Measurements from ENCODE around the gene TWNK.

TWNK gene

GRCh38 chr10:101005869-101006567, 18.7 kb downstream of the TWNK start:
- Histone ChIP-seq H3K4me3 (ENCODE audit: low read depth, low read length) (no peak overlapping the region), H3K9me3 (ENCODE audit: control insufficient read depth, insufficient read depth, low read depth, low read length) (no peaks in the 10 kb centered on the region), H3K4me1 (ENCODE audit: control insufficient read depth, insufficient read depth, low read length) (peaks cover 4% of the 10 kb centered on the region; the same call in 1 of the 2 replicates), H3K27ac (ENCODE audit: extremely low read depth, low read depth, low read length) (no peak overlapping the region), H3K36me3 (ENCODE audit: control insufficient read depth in 2 of 2, insufficient read depth in 1 of 2, low read length in 2 of 2) (peaks cover 8 to 67% of the 10 kb centered on the region in 2 experiments; a peak in 2 of 3 replicates)
- TF ChIP-seq ZNF138 (tag by site-specific recombination; IDR thresholded peaks at IDR 0.05; ENCODE audit: borderline replicate concordance) (no peak), HIC1 (tag by site-specific recombination; IDR thresholded peaks at IDR 0.05) (no peak), ZNF585B (tag by site-specific recombination; IDR thresholded peaks at IDR 0.05) (no peak), MEIS1 (CRISPR knock-in tag; IDR thresholded peaks at IDR 0.05; ENCODE audit: borderline replicate concordance) (no peak), ZNF560 (tag by site-specific recombination; IDR thresholded peaks at IDR 0.05; ENCODE audit: borderline replicate concordance) (no peak), ZNF292 (tag by site-specific recombination; IDR thresholded peaks at IDR 0.05; ENCODE audit: borderline replicate concordance, low read depth) (no peak), ZNF670 (tag by site-specific recombination; IDR thresholded peaks at IDR 0.05; ENCODE audit: low read depth) (no peak), ZNF140 (tag by site-specific recombination; IDR thresholded peaks at IDR 0.05) (no peak), GLIS1 (tag by site-specific recombination; IDR thresholded peaks at IDR 0.05) (no peak), ZNF623 (tag by site-specific recombination; IDR thresholded peaks at IDR 0.05) (no peak), GLI4 (tag by site-specific recombination; IDR thresholded peaks at IDR 0.05) (no peak), MZF1 (tag by site-specific recombination; IDR thresholded peaks at IDR 0.05; ENCODE audit: borderline replicate concordance) (no peak), ZNF114 (tag by site-specific recombination; IDR thresholded peaks at IDR 0.05) (no peak), ZBTB26 (tag by site-specific recombination; optimal IDR thresholded peaks at IDR 0.05) (no peak), ZNF423 (tag by site-specific recombination; IDR thresholded peaks at IDR 0.05) (no peak), ZNF658 (tag by site-specific recombination; IDR thresholded peaks at IDR 0.05) (no peak), ZNF416 (tag by site-specific recombination; IDR thresholded peaks at IDR 0.05) (no peak), ZNF211 (tag by site-specific recombination; IDR thresholded peaks at IDR 0.05; ENCODE audit: low read depth) (no peak)
- POLR2A ChIA-PET = interaction anchor here (3.0 kb wide), 1 partner anchor 9 kb away, joined by 9 read pairs; no protein-coding TSS in a partner anchor
- CTCF ChIA-PET = interaction anchor here (0.9 to 4.5 kb wide), 8 partner anchors 8 to 90 kb away, joined by 3 to 32 read pairs (median 5); no protein-coding TSS in a partner anchor

- Histone ChIP-seq H3K36me3 (ENCODE audit: control insufficient read depth in 2 of 2, insufficient read depth in 1 of 2, low read length in 2 of 2) (peaks cover 8 to 60% of the 10 kb centered on the region in 2 experiments; a peak in 2 of 3 replicates), H3K4me3 (ENCODE audit: low read depth, low read length) (no peak overlapping the region), H3K27ac (ENCODE audit: extremely low read depth, low read depth, low read length) (peak overlapping the region; percentile 58; the same call in 1 of the 2 replicates), H3K4me1 (ENCODE audit: control insufficient read depth, insufficient read depth, low read length) (peaks cover 2% of the 10 kb centered on the region; the same call in 1 of the 2 replicates), H3K9me3 (ENCODE audit: control insufficient read depth, insufficient read depth, low read depth, low read length) (no peaks in the 10 kb centered on the region)
- ChIA-PET POLR2A (interaction anchor here (1.1 to 3.0 kb wide), 2 partner anchors 9 to 11 kb away, joined by 3 to 9 read pairs; no protein-coding TSS in a partner anchor), CTCF (interaction anchor here (0.9 to 4.5 kb wide), 8 partner anchors 8 to 89 kb away, joined by 3 to 32 read pairs (median 5); no protein-coding TSS in a partner anchor)
- TF ChIP-seq ZNF776 (tag by site-specific recombination; IDR thresholded peaks at IDR 0.05; ENCODE audit: borderline replicate concordance) = no peak
- no peak for TF ChIP-seq ZNF843 (tag by site-specific recombination; IDR thresholded peaks at IDR 0.05)
- no peak for TF ChIP-seq ZNF169 (tag by site-specific recombination; IDR thresholded peaks at IDR 0.05)
- no peak; the same call in 1 of the 2 replicates for TF ChIP-seq KLF1 (tag by site-specific recombination; IDR thresholded peaks at IDR 0.05)
- TF ChIP-seq ZNF19 (tag by site-specific recombination; IDR thresholded peaks at IDR 0.05; ENCODE audit: low read depth) = no peak
- peak; percentile 84 for TF ChIP-seq ZNF600 (tag by site-specific recombination; IDR thresholded peaks at IDR 0.05)
- no peak for TF ChIP-seq ZBTB8A (tag by site-specific recombination; IDR thresholded peaks at IDR 0.05)
- no peak for TF ChIP-seq ZNF132 (tag by site-specific recombination; IDR thresholded peaks at IDR 0.05; ENCODE audit: borderline replicate concordance)
- no peak for TF ChIP-seq SETDB1 (IDR thresholded peaks at IDR 0.05; ENCODE audit: insufficient read length, low read length)
- no peak for TF ChIP-seq ZNF155 (tag by site-specific recombination; IDR thresholded peaks at IDR 0.05)
- TF ChIP-seq ZNF548 (tag by site-specific recombination; IDR thresholded peaks at IDR 0.05) = no peak
- no peak for TF ChIP-seq ATF2 (tag by site-specific recombination; IDR thresholded peaks at IDR 0.05; ENCODE audit: low read depth)
- peak; percentile 75; the same call in 1 of the 2 replicates for TF ChIP-seq OSR2 (tag by site-specific recombination; IDR thresholded peaks at IDR 0.05)
- TF ChIP-seq ZBTB21 (tag by site-specific recombination; IDR thresholded peaks at IDR 0.05) = no peak
Observed at GRCh38 chr10:101006593-101007098, 19.3 kb downstream of the TWNK start.
